ENCODE results near the gene APOL3. TPM values are rescaled to one million over a fixed set of nuclear protein-coding genes. Genes with fewer than 3 reads are reported as not detected.

APOL3 gene
- total RNA-seq, 5 donors from 2014 or later (not counting 1 experiment from before 2014, with no cell fraction given), result 152 to 191 (median 167) TPM

DNA sequence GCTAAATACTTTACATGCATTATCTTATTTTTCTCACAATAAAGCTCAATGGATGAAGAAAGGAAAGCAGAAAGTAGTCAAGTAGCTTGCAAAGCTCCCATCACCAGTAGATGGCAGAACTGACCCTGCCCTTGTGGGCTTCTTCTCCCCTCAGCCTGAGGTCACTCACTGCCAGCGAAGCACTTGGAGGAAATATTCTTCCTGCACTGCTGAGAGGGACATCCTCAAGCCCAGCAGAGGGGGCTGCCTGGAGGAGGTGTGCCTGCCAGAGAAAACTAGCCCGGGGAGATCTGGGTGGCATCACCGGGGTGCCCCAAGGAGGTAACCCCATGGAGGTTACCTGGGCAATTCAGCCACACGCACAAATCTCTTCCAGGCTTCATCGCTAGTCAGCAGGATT, 34.4 kb upstream of the APOL3 start:
- POLR2A ChIA-PET, result no interaction called here
- H3K36me3 ChIP-seq (ENCODE audit: control insufficient read depth in 2 of 2, extremely low read depth in 1 of 2, insufficient read depth in 1 of 2, low read length in 1 of 2), result no peaks in the 10 kb centered on the region
- CTCF ChIA-PET, result interaction anchor here in 1 of 2 donors (0.9 to 1.0 kb wide), 3 partner anchors 26 to 292 kb away, joined by 3 read pairs; no protein-coding TSS in a partner anchor
- DNase-seq, result peak in 26 of 35 experiments; percentile 1 to 44 (median 19)
- peaks cover 0 to 14% of the 10 kb centered on the region in 2 experiments for H3K4me1 ChIP-seq (ENCODE audit: control insufficient read depth in 1 of 2, extremely low read depth in 1 of 2, insufficient read depth in 2 of 2, low read length in 2 of 2)
- no peak overlapping the region for H3K27ac Mint-ChIP-seq
- peak; percentile 58 to 74 (median 66) for ATAC-seq (replicated peaks in 1 of 4)
- H3K27me3 Mint-ChIP-seq, result peaks cover 4 to 7% of the 10 kb centered on the region in 2 donors
- H3K4me3 ChIP-seq (ENCODE audit: control insufficient read depth in 1 of 2, extremely low read depth in 1 of 2, low read length in 1 of 2), result no peak overlapping the region
- H3K9me3 Mint-ChIP-seq, result no peaks in the 10 kb centered on the region
- H3K4me3 Mint-ChIP-seq, result no peak overlapping the region
- peaks cover 15 to 22% (median 16%) of the 10 kb centered on the region in 3 donors for H3K4me1 Mint-ChIP-seq
- WGBS (ENCODE audit: insufficient coverage), result 36% methylated on average over 4 of the region's 5 CpGs
- no peak overlapping the region for H3K27ac ChIP-seq (ENCODE audit: low read length)
- peaks cover 0 to 21% of the 10 kb centered on the region in 2 experiments for H3K27me3 ChIP-seq (replicated peaks in 1 of 2; ENCODE audit: control insufficient read depth in 2 of 2, extremely low read depth in 1 of 2, insufficient read depth in 2 of 2, low read length in 1 of 2)
- no peaks in the 10 kb centered on the region for H3K9me3 ChIP-seq
- H3K36me3 Mint-ChIP-seq, result no peaks in the 10 kb centered on the region

DNA sequence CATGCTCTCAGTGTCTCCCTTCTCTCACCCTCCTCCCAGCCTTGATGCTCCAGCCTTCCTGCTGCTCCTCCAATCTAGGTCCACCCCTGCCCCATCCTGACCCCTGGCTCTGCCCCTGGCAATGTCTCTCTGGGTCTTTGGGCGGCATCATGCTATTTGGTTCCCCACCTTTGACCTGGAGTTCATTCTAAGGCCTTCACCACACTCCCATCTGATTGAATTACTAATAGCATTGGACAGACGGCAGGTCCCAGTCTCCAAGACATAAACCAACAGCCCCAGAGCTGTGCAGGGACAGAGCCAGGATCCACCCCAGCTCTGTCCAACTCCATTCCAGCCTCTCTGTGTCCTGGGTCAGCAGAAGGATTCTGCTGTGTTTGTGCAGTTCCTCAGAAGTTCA, 33.8 kb upstream of the APOL3 start:
- Histone ChIP-seq H3K9me3 (no peaks in the 10 kb centered on the region), H3K36me3 (ENCODE audit: control insufficient read depth in 2 of 2, extremely low read depth in 1 of 2, insufficient read depth in 1 of 2, low read length in 1 of 2) (no peaks in the 10 kb centered on the region), H3K4me3 (ENCODE audit: control insufficient read depth in 1 of 2, extremely low read depth in 1 of 2, low read length in 1 of 2) (no peak overlapping the region), H3K27me3 (replicated peaks in 1 of 2; ENCODE audit: control insufficient read depth in 2 of 2, extremely low read depth in 1 of 2, insufficient read depth in 2 of 2, low read length in 1 of 2) (peaks cover 0 to 26% of the 10 kb centered on the region in 2 experiments), H3K27ac (ENCODE audit: low read length) (no peak overlapping the region), H3K4me1 (ENCODE audit: control insufficient read depth in 1 of 2, extremely low read depth in 1 of 2, insufficient read depth in 2 of 2, low read length in 2 of 2) (peaks cover 0 to 14% of the 10 kb centered on the region in 2 experiments)
- POLR2A ChIA-PET, result no interaction called here
- DNase-seq (no peak), ATAC-seq (replicated peaks in 1 of 4) (no peak)
- 82% methylated on average over 2 of the region's 2 CpGs for whole genome bisulfite sequencing (ENCODE audit: insufficient coverage)
- Mint-ChIP-seq H3K9me3 (no peaks in the 10 kb centered on the region), H3K4me1 (peaks cover 15 to 22% (median 16%) of the 10 kb centered on the region in 3 donors), H3K4me3 (no peak overlapping the region), H3K36me3 (no peaks in the 10 kb centered on the region), H3K27ac (peak overlapping the region in 1 of 2 donors; percentile 34), H3K27me3 (peaks cover 4 to 6% of the 10 kb centered on the region in 2 donors)
- CTCF ChIA-PET, result interaction anchor here in 1 of 2 donors (0.9 to 1.0 kb wide), 3 partner anchors 27 to 292 kb away, joined by 3 read pairs; no protein-coding TSS in a partner anchor

DNA sequence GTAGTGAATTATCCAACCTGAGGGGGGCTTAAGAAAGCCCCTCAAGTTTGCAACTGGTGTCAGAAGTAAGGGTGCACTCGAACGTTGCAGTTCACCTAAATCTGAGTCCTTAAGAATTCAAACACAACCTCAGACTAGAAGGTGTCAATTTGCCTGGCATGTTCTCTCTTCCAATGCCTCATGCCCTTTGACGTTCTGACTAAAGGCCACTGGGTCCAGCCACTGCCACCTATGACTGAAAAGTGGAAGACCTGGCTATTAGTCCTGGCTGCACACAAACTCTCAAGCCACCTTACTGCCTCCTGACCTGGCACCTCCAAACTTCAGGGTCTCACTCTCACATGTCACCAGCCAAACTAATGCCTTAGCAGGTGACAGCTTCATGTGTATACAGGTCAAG, 33.0 kb upstream of the APOL3 start:
- ATAC-seq (replicated peaks in 1 of 4), result no peak
- CTCF ChIA-PET, result no interaction called here
- H3K27ac Mint-ChIP-seq, result no peak overlapping the region

DNA sequence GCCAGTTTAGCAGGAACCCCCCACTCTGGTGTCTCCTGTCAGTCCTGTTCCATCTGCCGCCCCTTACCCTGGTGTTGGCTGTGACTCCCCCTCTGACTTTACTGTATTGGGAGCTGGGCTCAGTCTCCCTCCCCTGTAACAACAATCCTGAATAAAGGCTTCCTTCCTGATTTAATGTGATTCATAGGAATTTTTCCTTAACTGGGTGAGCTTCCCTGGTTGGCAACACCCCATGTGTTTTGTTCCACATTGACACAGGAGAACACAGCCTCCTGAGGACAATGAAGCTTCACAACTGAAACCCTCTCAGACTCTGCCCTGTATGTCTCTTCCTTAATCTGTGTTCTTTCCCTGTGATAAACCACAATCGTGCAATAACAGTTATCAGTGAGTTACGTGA, 32.6 kb upstream of the APOL3 start:
- Histone ChIP-seq H3K4me1 (ENCODE audit: control insufficient read depth in 1 of 2, extremely low read depth in 1 of 2, insufficient read depth in 2 of 2, low read length in 2 of 2) (peaks cover 0 to 14% of the 10 kb centered on the region in 2 experiments), H3K4me3 (ENCODE audit: control insufficient read depth in 1 of 2, extremely low read depth in 1 of 2, low read length in 1 of 2) (no peak overlapping the region), H3K27ac (ENCODE audit: low read length) (no peak overlapping the region), H3K36me3 (ENCODE audit: control insufficient read depth in 2 of 2, extremely low read depth in 1 of 2, insufficient read depth in 1 of 2, low read length in 1 of 2) (no peaks in the 10 kb centered on the region), H3K9me3 (no peaks in the 10 kb centered on the region), H3K27me3 (replicated peaks in 1 of 2; ENCODE audit: control insufficient read depth in 2 of 2, extremely low read depth in 1 of 2, insufficient read depth in 2 of 2, low read length in 1 of 2) (peaks cover 0 to 21% of the 10 kb centered on the region in 2 experiments)
- Mint-ChIP-seq H3K27me3 (peaks cover 2 to 3% of the 10 kb centered on the region in 2 donors), H3K36me3 (no peaks in the 10 kb centered on the region), H3K4me1 (peaks cover 12 to 18% (median 14%) of the 10 kb centered on the region in 3 donors), H3K27ac (no peak overlapping the region), H3K4me3 (no peak overlapping the region), H3K9me3 (no peaks in the 10 kb centered on the region)
- ChIA-PET CTCF (no interaction called here), POLR2A (no interaction called here)
- WGBS (ENCODE audit: insufficient coverage), result no CpG with 5 or more reads among the region's 3 CpGs
- DNase-seq (no peak), ATAC-seq (replicated peaks in 1 of 4) (no peak)

More for the DNA sequence above, 33.0 kb upstream of the APOL3 start:
- peaks cover 0 to 14% of the 10 kb centered on the region in 2 experiments for H3K4me1 ChIP-seq (ENCODE audit: control insufficient read depth in 1 of 2, extremely low read depth in 1 of 2, insufficient read depth in 2 of 2, low read length in 2 of 2)
- Mint-ChIP-seq H3K36me3 (no peaks in the 10 kb centered on the region), H3K4me1 (peaks cover 15 to 22% (median 16%) of the 10 kb centered on the region in 3 donors), H3K9me3 (no peaks in the 10 kb centered on the region), H3K27me3 (peaks cover 4 to 6% of the 10 kb centered on the region in 2 donors), H3K4me3 (no peak overlapping the region)
- H3K9me3 ChIP-seq, result no peaks in the 10 kb centered on the region
- WGBS (ENCODE audit: insufficient coverage), result 51% methylated on average over 3 of the region's 3 CpGs
- POLR2A ChIA-PET, result no interaction called here
- no peak overlapping the region for H3K27ac ChIP-seq (ENCODE audit: low read length)
- peaks cover 0 to 23% of the 10 kb centered on the region in 2 experiments for H3K27me3 ChIP-seq (replicated peaks in 1 of 2; ENCODE audit: control insufficient read depth in 2 of 2, extremely low read depth in 1 of 2, insufficient read depth in 2 of 2, low read length in 1 of 2)
- H3K4me3 ChIP-seq (ENCODE audit: control insufficient read depth in 1 of 2, extremely low read depth in 1 of 2, low read length in 1 of 2), result no peak overlapping the region
- DNase-seq, result no peak
- H3K36me3 ChIP-seq (ENCODE audit: control insufficient read depth in 2 of 2, extremely low read depth in 1 of 2, insufficient read depth in 1 of 2, low read length in 1 of 2), result no peaks in the 10 kb centered on the region

DNA sequence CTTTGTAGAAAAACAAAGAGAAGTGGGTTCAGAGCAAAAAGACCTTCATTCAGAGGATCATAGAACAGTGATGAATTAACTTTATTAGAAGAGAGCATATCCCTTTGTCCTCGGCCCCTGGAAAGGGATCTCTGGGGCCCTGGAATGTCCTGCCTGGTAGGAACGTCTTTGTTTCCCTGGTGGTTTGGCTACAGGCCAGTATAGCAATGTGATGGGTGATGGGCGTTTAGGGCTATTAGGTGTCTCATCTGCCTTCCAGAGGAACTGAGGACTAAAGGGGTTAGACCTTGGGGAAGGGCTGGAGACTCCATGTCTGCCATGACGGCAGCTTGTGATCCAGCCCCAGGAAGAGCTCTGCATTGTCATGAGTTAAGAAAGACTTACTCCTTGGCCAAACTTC, 32.0 kb upstream of the APOL3 start:
- ChIA-PET CTCF (no interaction called here), POLR2A (no interaction called here)
- WGBS (ENCODE audit: insufficient coverage), result 56% methylated on average over 3 of the region's 4 CpGs
- DNase-seq (no peak), ATAC-seq (replicated peaks in 1 of 4) (no peak)
- H3K9me3 ChIP-seq, result no peaks in the 10 kb centered on the region
- peaks cover 0 to 18% of the 10 kb centered on the region in 2 experiments for H3K27me3 ChIP-seq (replicated peaks in 1 of 2; ENCODE audit: control insufficient read depth in 2 of 2, extremely low read depth in 1 of 2, insufficient read depth in 2 of 2, low read length in 1 of 2)
- Mint-ChIP-seq H3K36me3 (no peaks in the 10 kb centered on the region), H3K27ac (no peak overlapping the region), H3K4me1 (peaks cover 6 to 12% (median 8%) of the 10 kb centered on the region in 3 donors), H3K9me3 (no peaks in the 10 kb centered on the region), H3K4me3 (no peak overlapping the region), H3K27me3 (no peaks in the 10 kb centered on the region)
- H3K4me1 ChIP-seq (ENCODE audit: control insufficient read depth in 1 of 2, extremely low read depth in 1 of 2, insufficient read depth in 2 of 2, low read length in 2 of 2), result peaks cover 0 to 10% of the 10 kb centered on the region in 2 experiments
- H3K27ac ChIP-seq (ENCODE audit: low read length), result no peak overlapping the region
- H3K36me3 ChIP-seq (ENCODE audit: control insufficient read depth in 2 of 2, extremely low read depth in 1 of 2, insufficient read depth in 1 of 2, low read length in 1 of 2), result no peaks in the 10 kb centered on the region
- no peak overlapping the region for H3K4me3 ChIP-seq (ENCODE audit: control insufficient read depth in 1 of 2, extremely low read depth in 1 of 2, low read length in 1 of 2)

DNA sequence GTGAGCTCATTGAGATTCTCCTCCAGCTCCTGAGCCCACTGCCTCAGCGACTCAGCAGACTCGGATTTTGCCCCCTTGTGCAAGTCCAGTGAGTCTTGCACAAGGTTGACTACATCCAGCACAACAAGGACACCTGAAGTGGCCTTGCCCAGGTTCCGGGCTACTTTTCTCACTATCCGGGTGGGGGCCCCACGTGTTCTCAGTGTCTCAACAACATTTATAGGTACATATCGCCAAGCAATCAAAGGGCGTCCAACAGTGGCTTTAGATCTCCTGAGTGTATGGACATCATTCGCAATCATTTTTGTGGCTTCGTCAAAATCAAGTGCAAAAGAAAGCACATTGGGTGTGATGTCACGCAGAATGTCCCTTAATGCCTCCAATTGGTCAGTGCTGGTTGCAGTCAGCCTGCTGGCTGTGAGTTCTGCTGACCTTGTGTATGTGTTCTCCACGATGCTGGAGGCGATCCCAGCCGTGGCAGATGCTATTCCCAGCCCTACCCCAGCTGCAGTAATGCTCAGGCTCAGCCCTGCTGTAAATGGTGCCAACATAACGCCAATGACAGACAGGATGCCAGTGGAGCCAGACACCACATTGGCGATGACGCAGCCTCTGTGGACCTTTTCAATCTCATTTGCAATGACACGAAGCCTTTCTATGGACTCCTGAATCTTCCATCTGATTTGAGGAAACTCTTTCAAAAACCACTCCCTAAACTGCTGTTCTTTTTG, 30.7 kb upstream of the APOL3 start:
- Mint-ChIP-seq H3K9me3 (no peaks in the 10 kb centered on the region), H3K36me3 (no peaks in the 10 kb centered on the region), H3K27ac (no peak overlapping the region), H3K4me1 (peaks cover 0 to 3% (median 0%) of the 10 kb centered on the region in 3 donors), H3K4me3 (no peak overlapping the region), H3K27me3 (no peaks in the 10 kb centered on the region)
- no peak overlapping the region for H3K27ac ChIP-seq (ENCODE audit: low read length)
- H3K4me3 ChIP-seq (ENCODE audit: control insufficient read depth in 1 of 2, extremely low read depth in 1 of 2, low read length in 1 of 2), result no peak overlapping the region
- H3K9me3 ChIP-seq, result no peaks in the 10 kb centered on the region
- CTCF ChIA-PET, result no interaction called here
- H3K36me3 ChIP-seq (ENCODE audit: control insufficient read depth in 2 of 2, extremely low read depth in 1 of 2, insufficient read depth in 1 of 2, low read length in 1 of 2), result no peaks in the 10 kb centered on the region
- DNase-seq (no peak), ATAC-seq (replicated peaks in 1 of 4) (no peak)
- H3K4me1 ChIP-seq (ENCODE audit: control insufficient read depth in 1 of 2, extremely low read depth in 1 of 2, insufficient read depth in 2 of 2, low read length in 2 of 2), result no peaks in the 10 kb centered on the region
- POLR2A ChIA-PET, result no interaction called here
- WGBS (ENCODE audit: insufficient coverage), result 86% methylated on average over 16 of the region's 17 CpGs
- peaks cover 0 to 16% of the 10 kb centered on the region in 2 experiments for H3K27me3 ChIP-seq (replicated peaks in 1 of 2; ENCODE audit: control insufficient read depth in 2 of 2, extremely low read depth in 1 of 2, insufficient read depth in 2 of 2, low read length in 1 of 2)
